Measurements from ENCODE around the gene NUDT5.

DNA sequence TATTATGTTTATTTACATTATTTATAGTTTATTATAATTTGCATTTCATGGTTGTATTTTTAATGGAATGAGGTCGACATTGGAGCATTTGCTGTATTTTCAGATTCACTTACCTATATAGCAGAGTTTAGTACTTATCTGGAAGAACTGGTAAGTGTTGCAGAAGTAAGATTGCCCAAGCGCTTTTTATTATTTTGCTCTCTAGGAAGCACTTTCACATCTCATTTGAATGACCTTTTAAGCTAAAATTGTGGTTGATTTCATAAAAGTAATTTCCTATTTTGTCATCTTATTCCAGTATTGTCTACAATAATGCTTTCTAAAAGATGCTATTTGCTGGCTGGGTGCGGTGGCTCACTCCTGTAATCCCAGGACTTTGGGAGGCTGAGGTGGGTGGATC, 37.6 kb downstream of the NUDT5 start:
- TF ChIP-seq POLR2A (IDR thresholded peaks at IDR 0.05) (no peak), POLR2AphosphoS5 (IDR thresholded peaks at IDR 0.05; ENCODE audit: insufficient read depth in 1 of 2, low read depth in 1 of 2) (no peak)
- TF ChIP-seq, protein P1, sequence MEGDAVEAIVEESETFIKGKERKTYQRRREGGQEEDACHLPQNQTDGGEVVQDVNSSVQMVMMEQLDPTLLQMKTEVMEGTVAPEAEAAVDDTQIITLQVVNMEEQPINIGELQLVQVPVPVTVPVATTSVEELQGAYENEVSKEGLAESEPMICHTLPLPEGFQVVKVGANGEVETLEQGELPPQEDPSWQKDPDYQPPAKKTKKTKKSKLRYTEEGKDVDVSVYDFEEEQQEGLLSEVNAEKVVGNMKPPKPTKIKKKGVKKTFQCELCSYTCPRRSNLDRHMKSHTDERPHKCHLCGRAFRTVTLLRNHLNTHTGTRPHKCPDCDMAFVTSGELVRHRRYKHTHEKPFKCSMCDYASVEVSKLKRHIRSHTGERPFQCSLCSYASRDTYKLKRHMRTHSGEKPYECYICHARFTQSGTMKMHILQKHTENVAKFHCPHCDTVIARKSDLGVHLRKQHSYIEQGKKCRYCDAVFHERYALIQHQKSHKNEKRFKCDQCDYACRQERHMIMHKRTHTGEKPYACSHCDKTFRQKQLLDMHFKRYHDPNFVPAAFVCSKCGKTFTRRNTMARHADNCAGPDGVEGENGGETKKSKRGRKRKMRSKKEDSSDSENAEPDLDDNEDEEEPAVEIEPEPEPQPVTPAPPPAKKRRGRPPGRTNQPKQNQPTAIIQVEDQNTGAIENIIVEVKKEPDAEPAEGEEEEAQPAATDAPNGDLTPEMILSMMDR (IDR thresholded peaks at IDR 0.05), result no peak

All from vagina (tissue), 2 donors.